ENCODE results near the gene LIFR. TPM values are rescaled to one million over a fixed set of nuclear protein-coding genes. Genes with fewer than 3 reads are reported as not detected.

Gene LIFR, protein sequence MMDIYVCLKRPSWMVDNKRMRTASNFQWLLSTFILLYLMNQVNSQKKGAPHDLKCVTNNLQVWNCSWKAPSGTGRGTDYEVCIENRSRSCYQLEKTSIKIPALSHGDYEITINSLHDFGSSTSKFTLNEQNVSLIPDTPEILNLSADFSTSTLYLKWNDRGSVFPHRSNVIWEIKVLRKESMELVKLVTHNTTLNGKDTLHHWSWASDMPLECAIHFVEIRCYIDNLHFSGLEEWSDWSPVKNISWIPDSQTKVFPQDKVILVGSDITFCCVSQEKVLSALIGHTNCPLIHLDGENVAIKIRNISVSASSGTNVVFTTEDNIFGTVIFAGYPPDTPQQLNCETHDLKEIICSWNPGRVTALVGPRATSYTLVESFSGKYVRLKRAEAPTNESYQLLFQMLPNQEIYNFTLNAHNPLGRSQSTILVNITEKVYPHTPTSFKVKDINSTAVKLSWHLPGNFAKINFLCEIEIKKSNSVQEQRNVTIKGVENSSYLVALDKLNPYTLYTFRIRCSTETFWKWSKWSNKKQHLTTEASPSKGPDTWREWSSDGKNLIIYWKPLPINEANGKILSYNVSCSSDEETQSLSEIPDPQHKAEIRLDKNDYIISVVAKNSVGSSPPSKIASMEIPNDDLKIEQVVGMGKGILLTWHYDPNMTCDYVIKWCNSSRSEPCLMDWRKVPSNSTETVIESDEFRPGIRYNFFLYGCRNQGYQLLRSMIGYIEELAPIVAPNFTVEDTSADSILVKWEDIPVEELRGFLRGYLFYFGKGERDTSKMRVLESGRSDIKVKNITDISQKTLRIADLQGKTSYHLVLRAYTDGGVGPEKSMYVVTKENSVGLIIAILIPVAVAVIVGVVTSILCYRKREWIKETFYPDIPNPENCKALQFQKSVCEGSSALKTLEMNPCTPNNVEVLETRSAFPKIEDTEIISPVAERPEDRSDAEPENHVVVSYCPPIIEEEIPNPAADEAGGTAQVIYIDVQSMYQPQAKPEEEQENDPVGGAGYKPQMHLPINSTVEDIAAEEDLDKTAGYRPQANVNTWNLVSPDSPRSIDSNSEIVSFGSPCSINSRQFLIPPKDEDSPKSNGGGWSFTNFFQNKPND
- total RNA-seq (33.8 TPM), polyA plus RNA-seq (27.5 TPM)
- long read RNA-seq, donor 1 = 0 reads
- long read RNA-seq, donor 2 = 0 reads
- long read RNA-seq, donor 3 = 0 reads
- long read RNA-seq, donor 4, full-length matches to known transcripts = 3 of 3 reads
- long read RNA-seq, donor 4, partial matches to known transcripts = 0 of 3 reads
- long read RNA-seq, donor 4, other reads (novel, unspliced or antisense) = 0 of 3 reads
- long read RNA-seq, donor 5, full-length matches to known transcripts = 3 of 3 reads
- long read RNA-seq, donor 5, partial matches to known transcripts = 0 of 3 reads
- long read RNA-seq, donor 5, other reads (novel, unspliced or antisense) = 0 of 3 reads
- long read RNA-seq, donor 6, full-length matches to known transcripts = 3 of 3 reads
- long read RNA-seq, donor 6, partial matches to known transcripts = 0 of 3 reads
- long read RNA-seq, donor 6, other reads (novel, unspliced or antisense) = 0 of 3 reads
- long read RNA-seq, donor 7, full-length matches to known transcripts = 2 of 2 reads
- long read RNA-seq, donor 7, partial matches to known transcripts = 0 of 2 reads
- long read RNA-seq, donor 7, other reads (novel, unspliced or antisense) = 0 of 2 reads
- long read RNA-seq, donor 8, full-length matches to known transcripts = 1 of 1 reads
- long read RNA-seq, donor 8, partial matches to known transcripts = 0 of 1 reads
- long read RNA-seq, donor 8, other reads (novel, unspliced or antisense) = 0 of 1 reads
- long read RNA-seq, donor 9 = 0 reads
- long read RNA-seq, donor 10, full-length matches to known transcripts = 1 of 1 reads
- long read RNA-seq, donor 10, partial matches to known transcripts = 0 of 1 reads
- long read RNA-seq, donor 10, other reads (novel, unspliced or antisense) = 0 of 1 reads

DNA sequence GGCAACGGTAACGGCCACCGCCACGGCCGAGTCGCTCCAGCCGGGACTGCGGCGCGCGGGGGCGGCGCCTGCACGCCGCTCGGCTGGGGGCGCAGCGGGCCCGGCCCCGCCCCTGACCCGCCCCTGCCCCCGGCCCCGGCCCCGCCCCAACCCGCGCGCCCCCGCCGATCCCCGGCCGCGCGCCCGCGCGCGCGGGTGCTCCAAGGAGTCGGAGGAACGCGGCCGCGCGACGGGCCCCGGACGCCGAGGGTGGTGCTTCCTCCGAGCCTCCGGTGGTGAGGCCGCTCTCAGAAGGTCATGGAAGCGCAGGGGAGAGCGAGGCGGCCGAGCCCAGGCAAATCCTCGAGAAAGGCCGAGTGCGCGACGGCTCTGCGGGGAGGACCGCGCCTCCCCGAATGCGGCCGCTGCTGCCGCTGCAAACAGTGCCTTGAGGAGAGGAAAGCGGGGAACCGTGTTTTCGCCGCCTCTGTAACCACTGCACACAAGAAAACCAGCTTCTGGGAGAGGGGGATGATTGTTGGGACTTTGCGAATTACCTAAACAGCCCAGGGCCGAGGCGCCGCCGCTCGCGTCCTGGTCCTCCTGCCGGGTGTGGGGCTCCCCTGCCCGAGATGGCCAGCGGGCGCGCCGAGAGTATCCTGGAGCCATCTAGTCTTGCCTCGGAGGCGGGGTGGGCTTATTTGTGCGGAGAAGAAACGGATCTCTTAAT, at the start of gene LIFR:
Gene LIFR, minus strand, starts transcription at position 48 of the 709 bp plus-strand sequence. CDS start 25,999 bp downstream, outside the sequence.
- peak in 8 of 9 donors; percentile 6 to 70 (median 40) for DNase-seq (ENCODE audit: low read depth in 6 of 9, low spot score in 9 of 9)
- Histone ChIP-seq H3K4me3 (ENCODE audit: low read length in 2 of 2) (peak within 1 kb of the TSS; percentile 56 to 59), H3K27me3 (ENCODE audit: control insufficient read depth in 2 of 2, insufficient read depth in 1 of 2, low read length in 1 of 2) (peaks cover 40 to 61% of the 10 kb centered on the region in 2 donors), H3K4me1 (ENCODE audit: control insufficient read depth in 2 of 2, insufficient read depth in 2 of 2, low read length in 2 of 2) (peaks cover 6 to 7% of the 10 kb centered on the region in 2 donors), H3K27ac (ENCODE audit: low read depth in 1 of 2, low read length in 1 of 2) (peak within 1 kb of the TSS; percentile 79 to 84), H3K36me3 (ENCODE audit: control insufficient read depth in 2 of 2, insufficient read depth in 2 of 2, low read length in 1 of 2) (no peaks in the 10 kb centered on the region), H3K9me3 (ENCODE audit: control insufficient read depth in 2 of 2, insufficient read depth in 1 of 2, low read length in 1 of 2) (peaks cover 0 to 3% of the 10 kb centered on the region in 2 donors)
- 1% methylated on average over 88 of the region's 88 CpGs for WGBS

DNA sequence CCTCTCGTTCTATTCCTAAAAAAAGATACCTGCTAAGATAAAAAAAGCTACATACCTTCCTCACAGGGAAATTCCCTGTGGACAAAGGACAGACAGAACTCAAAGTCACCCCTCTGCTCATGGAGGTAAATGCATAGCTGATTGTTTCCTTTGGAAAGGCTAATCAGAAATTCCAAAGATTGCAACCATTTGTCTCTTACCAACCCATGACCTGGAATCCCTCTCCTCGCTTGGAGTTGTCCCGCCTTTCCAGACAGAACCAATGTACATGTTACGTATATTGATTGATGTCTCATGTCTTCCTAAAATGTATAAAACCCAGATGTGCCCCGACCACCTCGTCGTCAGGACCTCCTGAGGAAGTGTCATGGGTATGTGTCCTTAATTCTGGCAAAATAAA, 49.2 kb upstream of the LIFR start:
- H3K9me3 ChIP-seq (ENCODE audit: control insufficient read depth in 2 of 2, insufficient read depth in 1 of 2, low read length in 1 of 2) = no peaks in the 10 kb centered on the region
- no peak overlapping the region for H3K27ac ChIP-seq (ENCODE audit: low read depth in 1 of 2, low read length in 1 of 2)
- 90% methylated on average over 7 of the region's 7 CpGs for WGBS
- H3K4me3 ChIP-seq (ENCODE audit: low read length in 2 of 2) = no peak overlapping the region
- DNase-seq (ENCODE audit: low read depth in 6 of 9, low spot score in 9 of 9) = no peak
- no peaks in the 10 kb centered on the region for H3K4me1 ChIP-seq (ENCODE audit: control insufficient read depth in 2 of 2, insufficient read depth in 2 of 2, low read length in 2 of 2)
- no peaks in the 10 kb centered on the region for H3K36me3 ChIP-seq (ENCODE audit: control insufficient read depth in 2 of 2, insufficient read depth in 2 of 2, low read length in 1 of 2)
- H3K27me3 ChIP-seq (ENCODE audit: control insufficient read depth in 2 of 2, insufficient read depth in 1 of 2, low read length in 1 of 2) = no peaks in the 10 kb centered on the region

DNA sequence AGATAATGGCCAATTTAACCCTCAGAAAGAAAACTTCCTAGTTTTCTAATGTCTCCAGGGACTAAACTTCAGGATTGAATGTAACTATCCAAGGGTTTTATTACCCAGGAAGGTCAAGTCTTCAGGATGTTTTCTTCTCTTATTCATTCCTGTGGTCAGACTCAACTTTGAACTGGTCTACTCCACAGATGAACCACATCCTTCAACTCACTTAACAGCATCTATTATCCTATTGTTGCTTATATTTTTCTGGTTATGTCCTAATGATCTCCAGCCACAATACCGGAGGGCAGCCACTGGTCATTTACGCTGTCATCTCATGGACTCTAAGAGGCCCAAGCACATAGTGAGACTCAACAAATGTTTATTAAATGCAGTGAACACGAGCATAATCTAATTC, 47.2 kb upstream of the LIFR start:
- no peaks in the 10 kb centered on the region for H3K4me1 ChIP-seq (ENCODE audit: control insufficient read depth in 2 of 2, insufficient read depth in 2 of 2, low read length in 2 of 2)
- H3K27ac ChIP-seq (ENCODE audit: low read depth in 1 of 2, low read length in 1 of 2) = no peak overlapping the region
- no peaks in the 10 kb centered on the region for H3K36me3 ChIP-seq (ENCODE audit: control insufficient read depth in 2 of 2, insufficient read depth in 2 of 2, low read length in 1 of 2)
- WGBS = 86% methylated on average over 3 of the region's 3 CpGs
- H3K27me3 ChIP-seq (ENCODE audit: control insufficient read depth in 2 of 2, insufficient read depth in 1 of 2, low read length in 1 of 2) = no peaks in the 10 kb centered on the region
- DNase-seq (ENCODE audit: low read depth in 6 of 9, low spot score in 9 of 9) = no peak
- no peaks in the 10 kb centered on the region for H3K9me3 ChIP-seq (ENCODE audit: control insufficient read depth in 2 of 2, insufficient read depth in 1 of 2, low read length in 1 of 2)
- no peak overlapping the region for H3K4me3 ChIP-seq (ENCODE audit: low read length in 2 of 2)

DNA sequence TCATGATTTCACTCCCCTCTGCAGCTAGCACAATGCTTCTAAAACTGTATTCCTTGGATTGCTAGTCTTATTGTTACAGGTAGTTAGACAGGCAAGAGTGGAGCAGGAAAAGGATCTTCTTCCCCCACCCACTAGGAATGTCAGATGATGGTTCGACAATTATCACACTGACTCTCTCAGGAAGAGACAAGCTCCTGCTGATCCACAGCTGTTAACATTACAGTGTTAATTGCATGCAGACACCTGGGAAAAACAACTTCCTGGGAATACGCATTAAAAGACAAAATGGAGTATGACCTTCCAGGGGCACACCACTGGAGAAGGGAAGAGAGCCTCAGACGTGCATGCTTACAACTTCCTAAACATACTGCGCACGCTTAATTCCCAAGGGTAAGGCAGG, 46.2 kb upstream of the LIFR start:
- no peak overlapping the region for H3K4me3 ChIP-seq (ENCODE audit: low read length in 2 of 2)
- H3K9me3 ChIP-seq (ENCODE audit: control insufficient read depth in 2 of 2, insufficient read depth in 1 of 2, low read length in 1 of 2) = no peaks in the 10 kb centered on the region
- no peaks in the 10 kb centered on the region for H3K27me3 ChIP-seq (ENCODE audit: control insufficient read depth in 2 of 2, insufficient read depth in 1 of 2, low read length in 1 of 2)
- H3K36me3 ChIP-seq (ENCODE audit: control insufficient read depth in 2 of 2, insufficient read depth in 2 of 2, low read length in 1 of 2) = no peaks in the 10 kb centered on the region
- DNase-seq (ENCODE audit: low read depth in 6 of 9, low spot score in 9 of 9) = no peak
- 88% methylated on average over 5 of the region's 5 CpGs for WGBS
- H3K4me1 ChIP-seq (ENCODE audit: control insufficient read depth in 2 of 2, insufficient read depth in 2 of 2, low read length in 2 of 2) = no peaks in the 10 kb centered on the region
- no peak overlapping the region for H3K27ac ChIP-seq (ENCODE audit: low read depth in 1 of 2, low read length in 1 of 2)

DNA sequence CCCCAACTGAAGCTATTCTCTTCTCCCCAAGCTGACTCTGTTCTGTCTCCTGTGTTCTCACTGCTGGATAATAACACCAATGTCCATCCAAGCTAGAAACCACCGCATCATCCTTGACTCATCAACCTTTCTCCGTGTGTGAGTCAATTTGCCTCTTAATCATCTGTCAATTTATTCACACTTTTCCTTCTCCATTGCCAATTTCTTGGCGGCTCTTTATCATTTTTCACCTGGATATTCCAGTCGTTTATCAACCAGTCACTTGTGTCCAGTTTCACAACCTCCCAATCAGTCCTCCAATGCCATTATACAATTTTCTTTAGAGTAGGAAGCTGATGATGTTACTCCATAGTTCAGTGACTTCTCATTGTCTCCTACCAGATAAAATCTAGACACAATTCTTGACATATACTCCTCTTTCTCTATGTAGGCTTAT, 45.4 kb upstream of the LIFR start:
- WGBS = 91% methylated on average over 4 of the region's 4 CpGs
- Histone ChIP-seq H3K4me1 (ENCODE audit: control insufficient read depth in 2 of 2, insufficient read depth in 2 of 2, low read length in 2 of 2) (no peaks in the 10 kb centered on the region), H3K27me3 (ENCODE audit: control insufficient read depth in 2 of 2, insufficient read depth in 1 of 2, low read length in 1 of 2) (no peaks in the 10 kb centered on the region), H3K4me3 (ENCODE audit: low read length in 2 of 2) (no peak overlapping the region), H3K9me3 (ENCODE audit: control insufficient read depth in 2 of 2, insufficient read depth in 1 of 2, low read length in 1 of 2) (no peaks in the 10 kb centered on the region), H3K36me3 (ENCODE audit: control insufficient read depth in 2 of 2, insufficient read depth in 2 of 2, low read length in 1 of 2) (no peaks in the 10 kb centered on the region), H3K27ac (ENCODE audit: low read depth in 1 of 2, low read length in 1 of 2) (no peak overlapping the region)
- no peak for DNase-seq (ENCODE audit: low read depth in 6 of 9, low spot score in 9 of 9)

DNA sequence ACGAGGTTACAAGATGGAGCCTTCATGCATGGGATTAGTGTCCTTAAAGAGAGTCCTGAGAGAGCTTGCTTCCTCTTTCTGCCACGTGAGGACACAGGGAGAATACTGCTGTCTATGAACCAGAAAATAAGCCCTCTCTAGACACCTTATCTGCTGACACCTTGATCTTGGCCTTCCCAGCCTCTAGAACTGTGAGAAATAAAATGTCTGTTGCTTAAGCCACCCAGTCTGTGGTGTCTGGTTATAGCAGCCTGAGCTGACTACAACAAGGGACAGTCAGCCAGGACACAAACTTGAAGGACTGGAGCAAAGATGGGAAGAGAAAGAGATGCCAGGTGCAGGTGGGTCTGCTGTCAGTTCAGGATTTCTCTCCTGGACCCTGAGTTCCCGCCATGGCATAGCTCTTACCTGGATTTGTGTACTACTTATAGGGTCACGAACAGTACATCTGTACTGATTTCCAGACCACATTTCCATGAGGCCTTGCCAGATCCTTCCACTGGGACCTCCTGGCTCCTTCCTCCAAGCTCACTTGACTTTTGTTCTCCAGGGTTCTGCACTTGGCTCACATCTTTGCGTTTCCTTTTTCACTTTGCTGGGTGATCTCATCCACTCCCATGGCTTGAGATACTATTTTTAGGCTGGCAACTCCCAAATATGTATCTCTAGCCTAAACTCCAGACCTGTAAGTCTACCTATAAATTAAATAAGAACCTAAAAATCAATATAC, 44.9 kb upstream of the LIFR start:
- Histone ChIP-seq H3K27me3 (ENCODE audit: control insufficient read depth in 2 of 2, insufficient read depth in 1 of 2, low read length in 1 of 2) (no peaks in the 10 kb centered on the region), H3K4me3 (ENCODE audit: low read length in 2 of 2) (no peak overlapping the region), H3K36me3 (ENCODE audit: control insufficient read depth in 2 of 2, insufficient read depth in 2 of 2, low read length in 1 of 2) (no peaks in the 10 kb centered on the region), H3K4me1 (ENCODE audit: control insufficient read depth in 2 of 2, insufficient read depth in 2 of 2, low read length in 2 of 2) (no peaks in the 10 kb centered on the region), H3K9me3 (ENCODE audit: control insufficient read depth in 2 of 2, insufficient read depth in 1 of 2, low read length in 1 of 2) (no peaks in the 10 kb centered on the region), H3K27ac (ENCODE audit: low read depth in 1 of 2, low read length in 1 of 2) (no peak overlapping the region)
- DNase-seq (ENCODE audit: low read depth in 6 of 9, low spot score in 9 of 9) = no peak
- 80% methylated on average over 5 of the region's 5 CpGs for WGBS

DNA sequence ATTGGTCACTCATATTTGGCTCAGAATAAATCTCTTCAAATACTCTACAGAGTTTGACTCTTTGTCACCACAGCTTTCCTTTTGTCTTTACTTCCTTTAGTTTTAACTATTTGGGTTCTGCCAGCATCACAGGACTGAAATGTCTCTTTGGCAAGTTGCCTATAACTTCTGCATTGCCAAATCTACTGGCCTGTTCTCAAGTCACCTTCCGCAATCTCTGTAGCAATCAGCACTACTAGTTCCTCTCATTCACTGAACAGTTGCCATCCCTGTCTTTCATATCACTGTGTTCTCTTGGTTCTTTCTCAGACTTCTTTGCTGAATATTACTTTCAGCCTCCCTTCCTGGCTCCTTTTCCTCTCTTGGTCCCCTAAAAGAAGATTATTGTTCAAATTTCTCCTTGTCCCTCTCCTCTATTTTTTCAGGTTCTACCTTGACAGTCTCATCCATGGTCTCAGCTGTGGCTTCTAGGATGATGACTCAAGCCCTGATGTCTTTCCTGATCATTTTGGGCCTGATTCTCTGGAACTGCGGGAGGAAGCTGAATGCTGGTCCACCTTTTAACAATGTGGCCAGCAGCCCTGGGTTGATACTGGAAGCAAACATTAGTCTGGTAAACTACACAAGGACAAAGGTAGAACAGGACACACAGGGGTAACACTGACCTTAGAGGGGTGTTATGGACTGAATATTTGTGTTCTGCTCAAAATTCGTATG, 44.0 kb upstream of the LIFR start:
- H3K4me1 ChIP-seq (ENCODE audit: control insufficient read depth in 2 of 2, insufficient read depth in 2 of 2, low read length in 2 of 2) = no peaks in the 10 kb centered on the region
- H3K9me3 ChIP-seq (ENCODE audit: control insufficient read depth in 2 of 2, insufficient read depth in 1 of 2, low read length in 1 of 2) = no peaks in the 10 kb centered on the region
- H3K36me3 ChIP-seq (ENCODE audit: control insufficient read depth in 2 of 2, insufficient read depth in 2 of 2, low read length in 1 of 2) = no peaks in the 10 kb centered on the region
- DNase-seq (ENCODE audit: low read depth in 6 of 9, low spot score in 9 of 9) = no peak
- H3K27me3 ChIP-seq (ENCODE audit: control insufficient read depth in 2 of 2, insufficient read depth in 1 of 2, low read length in 1 of 2) = no peaks in the 10 kb centered on the region
- no peak overlapping the region for H3K27ac ChIP-seq (ENCODE audit: low read depth in 1 of 2, low read length in 1 of 2)
- 96% methylated on average over 3 of the region's 3 CpGs for WGBS
- no peak overlapping the region for H3K4me3 ChIP-seq (ENCODE audit: low read length in 2 of 2)

Measured in thymus (tissue), 14 donors.